ENCODE measurements around the gene MYBPC3.

- TF ChIP-seq CTCF (IDR thresholded peaks at IDR 0.05) (no peak), MYC (IDR thresholded peaks at IDR 0.05; ENCODE audit: borderline replicate concordance, low read length) (no peak), POLR2A (IDR thresholded peaks at IDR 0.05; ENCODE audit: low read length) (no peak), MAFK (IDR thresholded peaks at IDR 0.05; ENCODE audit: partially characterized antibody) (no peak), RAD21 (conservative IDR thresholded peaks at IDR 0.05 in 1 of 2, IDR thresholded peaks at IDR 0.05 in 1 of 2) (no peak), NR3C1 (IDR thresholded peaks at IDR 0.05) (no peak), BHLHE40 (IDR thresholded peaks at IDR 0.05; ENCODE audit: low read depth, low read length) (no peak), CHD2 (IDR thresholded peaks at IDR 0.05; ENCODE audit: low read length, partially characterized antibody) (no peak), CEBPB (IDR thresholded peaks at IDR 0.05) (no peak), SMC3 (IDR thresholded peaks at IDR 0.05) (no peak), KDM1A (IDR thresholded peaks at IDR 0.05; ENCODE audit: low read depth) (no peak), BCL3 (IDR thresholded peaks at IDR 0.05) (no peak), EP300 (IDR thresholded peaks at IDR 0.05) (no peak), RARB (CRISPR knock-in tag; IDR thresholded peaks at IDR 0.05) (no peak)
Observed at GRCh38 chr11:47388697-47389576, 36.4 kb upstream of the MYBPC3 start.
